HG03135 (cell line): Measurements from ENCODE around the gene ELOVL7.
"Not testable (repeated sequence)": the region's sequence is repeated elsewhere in the genome, so short reads cannot be mapped to it uniquely, and the experiment has no call there.

Experiments used
- ATAC-seq: cut with Tn5 transposase; IDR thresholded peaks from one replicate; pipeline ENCODE4 v1.9.1; 2021; ENCODE audit warnings: mild to moderate bottlenecking, moderate library complexity; ENCODE audit not compliant: unreplicated experiment

The ELOVL7 gene

GRCh38 chr5:60795424-60795950 lies 48.6 kb downstream of the ELOVL7 start:
- not testable (repeated sequence) for ATAC-seq

- ATAC-seq = no peak
Measured at GRCh38 chr5:60794691-60795090, 49.4 kb downstream of the ELOVL7 start.

DNA sequence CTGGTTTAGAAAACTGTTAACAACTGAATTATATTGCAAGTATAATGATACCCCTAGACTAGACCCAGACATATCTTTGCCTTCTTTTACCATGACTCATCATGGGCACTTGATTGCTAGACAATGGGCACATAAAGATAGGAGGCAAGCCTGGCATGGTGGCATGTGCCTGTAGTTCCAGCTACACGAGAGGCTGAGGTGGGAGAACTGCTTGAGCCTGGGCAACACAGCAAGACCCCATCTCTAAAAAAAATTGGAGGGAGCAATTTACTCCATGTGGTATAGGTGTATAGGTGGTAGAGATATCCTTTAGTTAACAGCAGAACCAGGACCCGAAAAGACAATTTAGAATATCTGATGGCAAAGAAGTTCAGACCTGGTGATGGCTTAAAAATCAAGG lies 51.6 kb downstream of the ELOVL7 start:
- ATAC-seq = no peak

DNA sequence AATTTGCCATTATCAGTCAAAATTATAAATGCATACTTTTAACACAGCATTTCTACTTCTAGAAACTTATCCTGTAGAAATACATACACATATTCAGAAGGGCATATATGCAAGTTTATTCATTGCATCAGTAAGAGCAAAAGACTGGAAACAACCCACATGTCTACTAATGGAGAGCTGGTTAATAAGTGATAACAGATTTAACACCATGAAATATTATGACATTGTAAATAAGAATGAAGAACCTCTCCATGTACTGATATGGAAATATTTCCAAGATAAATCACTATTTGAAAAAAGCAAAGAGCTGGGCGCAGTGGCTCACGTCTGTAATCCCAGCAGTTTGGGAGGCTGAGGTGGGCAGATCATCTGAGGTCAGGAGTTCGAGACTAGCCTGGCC lies 54.5 kb downstream of the ELOVL7 start:
- ATAC-seq = no peak

GRCh38 chr5:60788863-60789513 lies 55.1 kb downstream of the ELOVL7 start:
- no peak for ATAC-seq

DNA sequence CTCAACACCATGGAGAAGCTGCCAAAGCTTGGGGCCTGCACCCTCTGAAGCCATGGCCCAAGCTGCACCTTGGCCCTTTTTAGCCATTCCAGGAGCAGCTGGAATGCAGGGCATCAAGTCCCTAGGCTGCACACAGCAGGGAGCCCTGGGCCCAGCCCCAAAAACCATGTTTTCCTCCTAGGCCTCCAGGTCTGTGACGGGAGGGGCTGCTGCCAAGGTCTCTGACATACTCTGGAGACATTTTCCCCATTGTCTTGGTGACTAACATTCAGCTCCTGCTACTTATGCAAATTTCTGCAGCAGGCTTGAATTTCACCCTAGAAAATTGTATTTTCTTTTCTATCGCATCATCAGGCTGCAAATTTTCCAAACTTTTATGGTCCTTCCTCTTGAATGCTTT lies 64.6 kb downstream of the ELOVL7 start:
- no peak for ATAC-seq

DNA sequence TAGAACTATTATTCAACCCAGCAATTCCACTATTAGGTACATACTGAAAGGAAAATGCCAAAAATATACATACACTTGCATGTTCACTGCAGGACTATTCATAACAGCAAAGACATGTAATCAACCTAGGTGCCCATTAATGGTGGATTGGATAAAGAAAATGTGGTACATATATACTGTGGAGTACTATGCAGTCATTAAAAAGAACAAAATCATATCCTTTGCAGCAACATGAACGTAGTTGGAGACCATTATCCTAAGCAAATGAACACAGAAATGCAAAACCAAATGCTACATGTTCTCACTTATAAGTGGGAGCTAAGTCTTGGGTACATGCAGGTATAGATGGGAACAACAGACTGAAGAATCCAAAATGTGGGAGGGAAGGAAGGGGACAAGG lies 67.7 kb downstream of the ELOVL7 start:
- ATAC-seq = no peak

- ATAC-seq = no peak
Measured at GRCh38 chr5:60765019-60765709, 78.9 kb downstream of the ELOVL7 start.

GRCh38 chr5:60763061-60763460 lies 81.0 kb downstream of the ELOVL7 start:
- ATAC-seq = no peak

GRCh38 chr5:60754495-60754894 lies 89.6 kb downstream of the ELOVL7 start:
- no peak for ATAC-seq

- no peak for ATAC-seq
Measured at GRCh38 chr5:60744682-60745081, 99.4 kb downstream of the ELOVL7 start.

GRCh38 chr5:60743511-60744314 lies 100.4 kb downstream of the ELOVL7 start:
- no peak for ATAC-seq

GRCh38 chr5:60740322-60740721 lies 103.7 kb downstream of the ELOVL7 start:
- ATAC-seq = no peak

DNA sequence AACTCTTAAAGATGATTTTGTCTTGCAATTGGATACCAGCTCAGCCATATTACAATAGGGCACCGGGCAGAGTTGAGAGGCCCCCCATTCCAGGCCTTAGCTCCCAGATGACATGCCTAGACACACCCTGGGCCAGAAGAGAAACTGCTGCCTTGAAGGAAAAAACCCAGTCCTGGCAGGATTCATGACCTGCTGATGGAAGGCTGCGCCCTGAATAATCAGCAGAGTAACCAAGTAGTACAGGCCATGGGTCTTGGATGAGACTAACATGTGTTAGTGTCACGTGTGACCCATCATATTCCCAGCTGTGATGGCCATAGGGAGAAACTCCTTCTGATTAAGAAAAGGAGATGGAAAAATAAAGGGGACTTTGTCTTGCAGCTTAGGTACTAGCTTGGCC lies 105.1 kb downstream of the ELOVL7 start:
- ATAC-seq = no peak

DNA sequence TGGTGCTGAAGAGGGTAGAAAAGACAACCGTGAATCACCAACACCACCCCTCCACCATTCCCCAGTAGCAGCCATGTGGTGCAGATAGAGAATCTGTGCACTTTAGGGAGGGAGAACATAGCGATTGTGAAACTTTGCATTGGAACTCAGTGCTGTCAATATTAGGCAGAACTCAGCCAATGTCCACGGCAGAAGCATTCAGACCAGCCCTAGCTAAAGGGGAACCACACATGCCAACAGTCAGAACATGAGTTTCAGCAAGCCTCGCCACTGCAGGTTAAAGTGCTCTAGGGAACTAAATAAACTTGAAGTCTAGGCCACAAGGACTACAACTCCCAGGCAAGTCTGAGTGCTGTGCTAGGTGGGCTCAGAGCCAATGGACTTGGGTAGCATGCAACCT lies 105.6 kb downstream of the ELOVL7 start:
- ATAC-seq = no peak

DNA sequence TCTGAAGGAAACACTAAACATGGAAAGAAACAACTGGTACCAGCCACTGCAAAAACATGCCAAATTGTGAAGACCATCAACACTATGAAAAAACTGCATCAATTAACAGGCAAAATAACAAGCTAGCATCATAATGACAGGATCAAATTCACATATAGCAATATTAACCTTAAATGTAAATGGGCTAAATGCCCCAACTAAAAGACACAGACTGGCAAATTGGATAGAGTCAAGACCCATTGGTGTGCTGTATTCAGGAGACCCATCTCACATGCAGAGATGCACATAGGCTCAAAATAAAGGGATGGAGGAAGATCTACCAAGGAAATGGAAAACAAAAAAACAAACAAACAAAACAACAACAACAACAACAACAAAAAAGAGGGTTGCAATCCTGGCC lies 113.2 kb downstream of the ELOVL7 start:
- not testable (repeated sequence) for ATAC-seq

DNA sequence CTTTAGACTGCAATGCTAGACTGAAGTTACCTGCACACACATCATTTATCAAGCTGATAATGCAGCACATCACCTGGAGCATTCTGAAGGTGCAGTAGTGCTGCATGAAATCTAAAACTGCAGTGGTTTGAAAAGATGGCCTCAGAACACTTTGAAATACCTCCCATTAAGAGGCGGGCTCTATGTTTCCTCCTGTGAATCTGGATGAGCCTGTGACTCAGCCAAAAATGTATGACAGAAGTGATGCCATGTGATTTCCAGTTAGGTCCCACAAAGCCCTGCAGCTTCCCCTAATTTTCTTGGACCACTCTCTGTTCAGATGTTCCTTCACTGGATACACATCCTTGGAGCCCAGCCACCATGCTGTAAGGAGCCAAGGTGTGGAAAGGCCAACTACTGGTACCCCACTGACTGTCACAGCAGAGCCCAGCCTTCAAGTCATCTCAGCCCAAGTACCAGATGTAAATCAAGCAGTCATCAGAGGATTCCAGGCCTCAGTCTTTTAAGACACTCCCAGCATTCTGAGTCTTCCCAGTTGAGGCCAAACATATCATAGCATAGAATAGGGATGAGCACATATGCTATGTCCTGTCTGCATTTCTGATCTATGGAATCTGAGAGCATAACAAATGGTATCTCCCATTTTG lies 116.9 kb downstream of the ELOVL7 start:
- ATAC-seq = no peak

GRCh38 chr5:60724126-60724525 lies 119.9 kb downstream of the ELOVL7 start:
- no peak for ATAC-seq

DNA sequence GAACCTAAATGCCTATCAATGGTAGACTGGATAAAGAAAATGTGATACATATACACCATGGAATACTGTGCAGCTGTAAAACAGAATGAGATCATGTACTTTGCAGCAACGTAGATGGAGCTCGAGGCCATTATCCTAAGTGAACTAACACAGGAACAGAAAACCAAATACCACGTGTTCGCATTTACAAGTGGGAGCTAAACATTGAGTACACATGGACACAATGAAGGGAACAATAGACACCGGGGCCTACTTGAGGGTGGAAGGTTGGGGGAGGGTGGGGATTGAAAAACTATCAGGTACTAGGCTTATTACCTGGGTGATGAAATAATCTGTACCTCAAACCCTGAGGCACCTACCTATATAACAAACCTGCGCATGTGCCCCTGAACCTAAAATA lies 121.7 kb downstream of the ELOVL7 start:
- no peak for ATAC-seq

DNA sequence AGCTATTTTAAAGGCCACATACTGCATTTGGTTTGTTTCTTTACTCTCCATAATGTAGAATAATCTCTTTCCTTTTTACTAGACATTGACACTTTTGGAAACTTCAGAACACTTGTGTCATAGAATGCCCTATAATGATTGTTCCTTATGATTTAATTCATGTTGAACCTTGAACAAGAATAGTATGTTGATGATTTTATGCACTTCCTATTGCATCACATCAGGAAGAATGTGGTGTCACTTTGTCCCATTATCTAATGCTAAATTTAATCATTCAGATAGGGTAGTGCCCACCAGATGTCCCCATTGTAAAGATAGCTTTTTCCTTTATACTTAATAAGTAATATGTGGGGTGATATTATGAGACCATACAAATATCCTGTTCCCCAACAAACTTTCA lies 124.7 kb downstream of the ELOVL7 start:
- no peak for ATAC-seq
